ENCODE measurements around the gene PLXNA2. TPM values are rescaled to one million over a fixed set of nuclear protein-coding genes. Genes with fewer than 3 reads are reported as not detected.
A peak's percentile ranks its signal among the peaks of the same experiment; 100 is the strongest.

Gene PLXNA2
- total RNA-seq, 1 experiment from 2014 or later = 5.3 TPM

- Histone ChIP-seq H3K27me3 (ENCODE audit: control insufficient read depth, insufficient read depth, low read length) (peaks cover 53% of the 10 kb centered on the region), H3K4me3 (ENCODE audit: insufficient read depth, low read depth, low read length) (peak overlapping the region; percentile 8; the same call in 1 of the 2 replicates), H3K36me3 (replicated peaks; ENCODE audit: control insufficient read depth, insufficient read depth, low read length) (no peaks in the 10 kb centered on the region)
- no peak for DNase-seq
Measured at GRCh38 chr1:208241512-208241911, 2.7 kb downstream of the PLXNA2 start.

GRCh38 chr1:208240662-208241355 is 3.4 kb downstream of the PLXNA2 start:
- Histone ChIP-seq H3K4me3 (ENCODE audit: insufficient read depth, low read depth, low read length) (no peak overlapping the region; the same call in 1 of the 2 replicates), H3K36me3 (replicated peaks; ENCODE audit: control insufficient read depth, insufficient read depth, low read length) (no peaks in the 10 kb centered on the region), H3K27me3 (ENCODE audit: control insufficient read depth, insufficient read depth, low read length) (peaks cover 57% of the 10 kb centered on the region)
- DNase-seq = no peak

GRCh38 chr1:208239473-208240381 is 4.5 kb downstream of the PLXNA2 start:
- Histone ChIP-seq H3K36me3 (replicated peaks; ENCODE audit: control insufficient read depth, insufficient read depth, low read length) (no peaks in the 10 kb centered on the region), H3K27me3 (ENCODE audit: control insufficient read depth, insufficient read depth, low read length) (peaks cover 50% of the 10 kb centered on the region), H3K4me3 (ENCODE audit: insufficient read depth, low read depth, low read length) (no peak overlapping the region)
- no peak for DNase-seq

GRCh38 chr1:208238710-208239472 is 5.3 kb downstream of the PLXNA2 start:
- H3K36me3 ChIP-seq (replicated peaks; ENCODE audit: control insufficient read depth, insufficient read depth, low read length) = no peaks in the 10 kb centered on the region
- DNase-seq = peak; percentile 68
- no peak overlapping the region for H3K4me3 ChIP-seq (ENCODE audit: insufficient read depth, low read depth, low read length)
- peaks cover 45% of the 10 kb centered on the region for H3K27me3 ChIP-seq (ENCODE audit: control insufficient read depth, insufficient read depth, low read length)

- H3K27me3 ChIP-seq (ENCODE audit: control insufficient read depth, insufficient read depth, low read length) = peaks cover 28% of the 10 kb centered on the region
- H3K36me3 ChIP-seq (replicated peaks; ENCODE audit: control insufficient read depth, insufficient read depth, low read length) = no peaks in the 10 kb centered on the region
- no peak for DNase-seq
- H3K4me3 ChIP-seq (ENCODE audit: insufficient read depth, low read depth, low read length) = no peak overlapping the region
Measured at GRCh38 chr1:208237241-208237640, 6.9 kb downstream of the PLXNA2 start.

- peaks cover 18% of the 10 kb centered on the region for H3K27me3 ChIP-seq (ENCODE audit: control insufficient read depth, insufficient read depth, low read length)
- no peaks in the 10 kb centered on the region for H3K36me3 ChIP-seq (replicated peaks; ENCODE audit: control insufficient read depth, insufficient read depth, low read length)
- no peak for DNase-seq
- H3K4me3 ChIP-seq (ENCODE audit: insufficient read depth, low read depth, low read length) = no peak overlapping the region
Measured at GRCh38 chr1:208235982-208236761, 8.0 kb downstream of the PLXNA2 start.

GRCh38 chr1:208235356-208235981 is 8.7 kb downstream of the PLXNA2 start:
- H3K36me3 ChIP-seq (replicated peaks; ENCODE audit: control insufficient read depth, insufficient read depth, low read length) = no peaks in the 10 kb centered on the region

GRCh38 chr1:208234721-208235120 is 9.5 kb downstream of the PLXNA2 start:
- DNase-seq = no peak
- H3K36me3 ChIP-seq (replicated peaks; ENCODE audit: control insufficient read depth, insufficient read depth, low read length) = no peaks in the 10 kb centered on the region
- H3K27me3 ChIP-seq (ENCODE audit: control insufficient read depth, insufficient read depth, low read length) = peaks cover 9% of the 10 kb centered on the region; the same call in 1 of the 2 replicates
- H3K4me3 ChIP-seq (ENCODE audit: insufficient read depth, low read depth, low read length) = no peak overlapping the region

More at GRCh38 chr1:208235356-208235981, 8.7 kb downstream of the PLXNA2 start:
- Histone ChIP-seq H3K4me3 (ENCODE audit: insufficient read depth, low read depth, low read length) (no peak overlapping the region), H3K27me3 (ENCODE audit: control insufficient read depth, insufficient read depth, low read length) (peaks cover 13% of the 10 kb centered on the region)
- DNase-seq = no peak

- Histone ChIP-seq H3K27me3 (ENCODE audit: control insufficient read depth, insufficient read depth, low read length) (peaks cover 7% of the 10 kb centered on the region; the same call in 1 of the 2 replicates), H3K4me3 (ENCODE audit: insufficient read depth, low read depth, low read length) (no peak overlapping the region), H3K36me3 (replicated peaks; ENCODE audit: control insufficient read depth, insufficient read depth, low read length) (no peaks in the 10 kb centered on the region)
- DNase-seq = no peak
Measured at GRCh38 chr1:208233978-208234377, 10.2 kb downstream of the PLXNA2 start.

- no peaks in the 10 kb centered on the region for H3K36me3 ChIP-seq (replicated peaks; ENCODE audit: control insufficient read depth, insufficient read depth, low read length)
- peak; percentile 78 for DNase-seq
- no peak overlapping the region for H3K4me3 ChIP-seq (ENCODE audit: insufficient read depth, low read depth, low read length)
- peaks cover 7% of the 10 kb centered on the region; the same call in 1 of the 2 replicates for H3K27me3 ChIP-seq (ENCODE audit: control insufficient read depth, insufficient read depth, low read length)
Measured at GRCh38 chr1:208233546-208233945, 10.6 kb downstream of the PLXNA2 start.

- Histone ChIP-seq H3K4me3 (ENCODE audit: insufficient read depth, low read depth, low read length) (no peak overlapping the region), H3K27me3 (ENCODE audit: control insufficient read depth, insufficient read depth, low read length) (peaks cover 7% of the 10 kb centered on the region; the same call in 1 of the 2 replicates), H3K36me3 (replicated peaks; ENCODE audit: control insufficient read depth, insufficient read depth, low read length) (no peaks in the 10 kb centered on the region)
- DNase-seq = no peak
Measured at GRCh38 chr1:208232662-208233038, 11.5 kb downstream of the PLXNA2 start.

- H3K4me3 ChIP-seq (ENCODE audit: insufficient read depth, low read depth, low read length) = no peak overlapping the region
- no peaks in the 10 kb centered on the region for H3K36me3 ChIP-seq (replicated peaks; ENCODE audit: control insufficient read depth, insufficient read depth, low read length)
- H3K27me3 ChIP-seq (ENCODE audit: control insufficient read depth, insufficient read depth, low read length) = peaks cover 7% of the 10 kb centered on the region; the same call in 1 of the 2 replicates
- DNase-seq = no peak
Measured at GRCh38 chr1:208231881-208232661, 12.1 kb downstream of the PLXNA2 start.
